BE2C (cell line): ENCODE measurements around the gene IDUA.
"Not testable (repeated sequence)": the region's sequence is repeated elsewhere in the genome, so short reads cannot be mapped to it uniquely, and the experiment has no call there.

Source experiments
- DNase-seq: peaks from one replicate; pipeline ENCODE4 v3.0.0-alpha.2; 2020
- H3K27me3 ChIP-seq: fragments of 250-450 bp; sonication (Bioruptor Pico); 2 replicates; pipeline ENCODE4 v1.5.1; 2020; ENCODE audit warnings: mild to moderate bottlenecking
- H3K36me3 ChIP-seq: fragments of 250-450 bp; sonication (Bioruptor Pico); 2 replicates; pipeline ENCODE4 v1.5.1; 2020; ENCODE audit warnings: mild to moderate bottlenecking
- H3K4me1 ChIP-seq: fragments of 250-450 bp; sonication (Bioruptor Pico); 2 replicates; pipeline ENCODE4 v1.5.1; 2020
- H3K4me3 ChIP-seq: 2 replicates; pipeline ENCODE4 v1.5.1; 2011; ENCODE audit warnings: low read depth, low read length
- H3K9me3 ChIP-seq: fragments of 250-450 bp; sonication (Bioruptor Pico); 2 replicates; pipeline ENCODE4 v1.5.1; 2020
- CTCF ChIP-seq: IDR thresholded peaks from 2 replicates; pipeline ENCODE4 v1.5.1; 2012; ENCODE audit warnings: mild to moderate bottlenecking, low read depth, low read length

The IDUA gene

DNA sequence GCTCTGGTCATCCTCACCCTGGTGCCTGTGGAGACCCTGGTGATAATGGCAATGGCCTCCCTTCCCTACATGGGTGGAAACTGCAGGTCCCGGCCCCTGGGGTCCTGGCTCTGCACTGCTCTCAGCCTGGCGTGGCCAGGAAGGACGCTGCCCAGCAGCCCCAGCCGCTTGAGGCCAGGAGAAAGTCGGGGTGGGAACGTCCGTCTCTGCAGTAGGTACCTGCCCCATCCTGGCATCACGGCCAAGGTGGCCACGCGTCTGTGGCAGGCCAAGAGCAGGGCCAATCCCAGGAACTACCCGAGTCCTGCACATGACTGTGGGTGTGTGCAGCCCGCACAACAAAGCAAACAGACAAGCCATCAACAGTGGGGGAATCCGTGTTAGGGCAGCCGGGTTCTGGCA, 58.4 kb downstream of the IDUA start:
- Histone ChIP-seq H3K36me3 (no peaks in the 10 kb centered on the region), H3K4me1 (no peaks in the 10 kb centered on the region), H3K9me3 (no peaks in the 10 kb centered on the region), H3K4me3 (no peak overlapping the region), H3K27me3 (peaks cover 40% of the 10 kb centered on the region)
- DNase-seq, result peak; percentile 9
- TF ChIP-seq CTCF, result no peak

GRCh38 chr4:1045595-1046201, 58.9 kb downstream of the IDUA start:
- Histone ChIP-seq H3K36me3 (no peaks in the 10 kb centered on the region), H3K27me3 (peaks cover 45% of the 10 kb centered on the region), H3K9me3 (no peaks in the 10 kb centered on the region), H3K4me1 (no peaks in the 10 kb centered on the region), H3K4me3 (no peak overlapping the region)
- DNase-seq, result no peak
- no peak for TF ChIP-seq CTCF

GRCh38 chr4:1046581-1047011, 59.8 kb downstream of the IDUA start:
- H3K4me1 ChIP-seq, H3K4me3 ChIP-seq, H3K36me3 ChIP-seq, H3K9me3 ChIP-seq: not testable (repeated sequence)
- DNase-seq, result peak; percentile 58
- H3K27me3 ChIP-seq, result peaks cover 54% of the 10 kb centered on the region

DNA sequence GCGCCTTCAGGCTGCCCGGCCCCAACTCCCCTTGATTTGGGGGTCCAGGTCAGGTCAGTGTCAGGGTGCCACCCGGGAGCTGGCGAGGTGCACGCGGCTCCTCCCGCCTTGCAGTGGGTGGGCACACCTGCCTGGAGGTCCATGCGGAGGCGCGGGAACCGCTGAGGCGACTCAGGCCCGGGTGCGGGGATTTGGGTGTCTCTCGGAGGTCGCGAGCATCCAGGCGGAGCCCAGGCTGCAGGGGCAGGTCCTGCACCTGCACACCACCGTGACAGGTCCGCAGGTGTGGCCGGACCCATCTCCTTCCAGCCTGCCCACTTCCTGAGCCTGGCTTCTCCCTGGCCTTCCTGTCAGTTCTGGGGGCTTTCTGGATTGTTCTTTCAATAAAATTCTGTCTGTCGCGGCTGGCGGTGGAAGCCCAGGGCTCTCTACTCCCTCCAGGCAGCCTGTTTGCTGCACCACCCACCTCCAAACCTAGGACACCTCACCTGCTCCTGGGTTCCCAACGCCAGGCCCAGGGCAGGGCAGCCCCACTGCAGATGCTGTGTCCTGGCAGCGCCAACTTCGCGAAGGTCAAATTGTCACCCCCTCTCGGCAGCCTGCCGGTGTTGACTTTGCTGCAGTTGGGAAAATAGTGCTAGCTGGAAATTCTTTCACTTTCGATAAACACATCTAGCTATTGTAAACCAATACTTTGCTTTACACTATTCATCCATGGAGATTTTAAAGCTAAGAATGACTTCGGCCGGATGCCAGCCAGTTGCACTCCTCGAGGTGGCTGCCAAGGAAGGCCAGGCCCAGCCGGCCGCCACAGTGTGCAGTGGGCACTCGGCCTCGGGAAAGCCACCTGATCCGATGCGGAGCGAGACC, 60.5 kb downstream of the IDUA start:
- peak; percentile 9 for DNase-seq
- H3K27me3 ChIP-seq, result peaks cover 61% of the 10 kb centered on the region

GRCh38 chr4:1047976-1048772, 61.3 kb downstream of the IDUA start:
- H3K36me3 ChIP-seq, result no peaks in the 10 kb centered on the region
- TF ChIP-seq CTCF, result no peak
- H3K4me1 ChIP-seq, result no peaks in the 10 kb centered on the region
- H3K4me3 ChIP-seq, result no peak overlapping the region
- DNase-seq, result peak; percentile 3
- H3K9me3 ChIP-seq, result no peaks in the 10 kb centered on the region
- peaks cover 70% of the 10 kb centered on the region for H3K27me3 ChIP-seq

More for the DNA sequence above, 60.5 kb downstream of the IDUA start:
- TF ChIP-seq CTCF, result no peak
- no peaks in the 10 kb centered on the region for H3K36me3 ChIP-seq
- no peaks in the 10 kb centered on the region for H3K9me3 ChIP-seq
- no peaks in the 10 kb centered on the region for H3K4me1 ChIP-seq
- no peak overlapping the region for H3K4me3 ChIP-seq

DNA sequence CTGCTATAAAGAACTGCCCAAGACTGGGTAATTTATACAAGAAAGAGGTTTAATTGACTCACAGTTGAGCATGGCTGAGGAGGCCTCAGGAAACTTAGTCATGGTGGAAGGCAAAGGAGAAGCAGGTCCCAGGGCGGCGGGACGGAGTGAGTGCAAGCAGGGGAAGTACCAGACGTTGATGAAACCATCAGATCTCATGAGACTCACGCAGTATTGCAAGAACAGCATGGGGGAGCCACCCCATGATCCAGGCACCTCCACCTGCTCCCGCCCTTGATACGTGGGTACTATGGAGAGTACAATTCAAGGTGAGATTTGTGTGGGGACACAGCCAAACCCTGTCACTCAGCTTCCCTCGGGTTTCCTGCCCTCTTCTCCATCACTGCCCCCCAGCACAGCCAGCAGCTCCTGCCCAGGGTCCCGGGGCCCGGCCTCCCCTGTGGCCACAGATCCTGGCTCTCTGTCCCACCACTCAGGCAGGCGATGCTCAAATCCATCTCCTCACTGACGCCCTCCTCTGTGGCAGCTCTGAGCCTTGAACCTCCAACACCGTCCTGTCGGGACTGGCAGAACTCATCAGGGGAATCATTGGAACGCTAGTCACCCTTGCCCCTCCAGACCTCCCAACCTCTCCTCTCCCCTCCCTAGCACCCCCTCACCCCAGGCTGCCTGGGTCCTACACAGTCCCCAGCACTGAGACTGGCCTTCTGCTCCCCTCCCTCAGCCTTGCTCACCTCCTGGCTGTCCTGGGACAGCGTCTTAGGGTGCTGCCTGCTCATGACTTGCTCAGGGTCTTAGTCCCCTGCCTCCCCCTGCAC, 62.1 kb downstream of the IDUA start:
- peaks cover 65% of the 10 kb centered on the region for H3K27me3 ChIP-seq
- H3K4me1 ChIP-seq, result no peaks in the 10 kb centered on the region
- no peaks in the 10 kb centered on the region for H3K9me3 ChIP-seq
- H3K36me3 ChIP-seq, result no peaks in the 10 kb centered on the region
- TF ChIP-seq CTCF, result no peak
- DNase-seq, result no peak
- H3K4me3 ChIP-seq, result no peak overlapping the region
